PFSK-1 (cell line): ENCODE measurements around the gene ZC3H12A.

Source experiments
- FOXP2 ChIP-seq: optimal IDR thresholded peaks from 2 replicates; pipeline ENCODE3; 2011; ENCODE audit warnings: borderline replicate concordance, control low read depth, inconsistent platforms; ENCODE audit not compliant: insufficient read depth; ENCODE audit errors: extremely low read length, extremely low read depth
- POLR2AphosphoS5 ChIP-seq: IDR thresholded peaks from 2 replicates; pipeline ENCODE4 v1.6.1; 2012; ENCODE audit warnings: low read depth, mild to moderate bottlenecking, control low read depth, low read length, moderate library complexity
- REST ChIP-seq, 2 experiments: IDR thresholded peaks; 2 replicates each; pipeline versions ENCODE4 v1.6.1 to v1.8.0; 2011 to 2012; ENCODE audit warnings: low read depth in 2 of 2, low read length in 2 of 2, control low read depth in 1 of 2, inconsistent platforms in 1 of 2, mild to moderate bottlenecking in 1 of 2, moderate library complexity in 1 of 2; ENCODE audit not compliant: insufficient read depth in 1 of 2
- SIN3A ChIP-seq: IDR thresholded peaks from 2 replicates; pipeline ENCODE4 v1.6.1; 2012; ENCODE audit warnings: mild to moderate bottlenecking, low read length, moderate library complexity, borderline replicate concordance; ENCODE audit not compliant: insufficient read depth
- TAF1 ChIP-seq: IDR thresholded peaks from 2 replicates; pipeline ENCODE4 v1.6.1; 2012; ENCODE audit warnings: low read length, control low read depth, borderline replicate concordance; ENCODE audit not compliant: insufficient read depth

ZC3H12A gene

GRCh38 chr1:37497832-37498231 is 23.5 kb downstream of the ZC3H12A start:
- no peak for TF ChIP-seq REST (IDR thresholded peaks at IDR 0.05; ENCODE audit: insufficient read depth in 1 of 2, low read depth in 2 of 2, low read length in 2 of 2)
- no peak for TF ChIP-seq TAF1
- TF ChIP-seq SIN3A, result no peak
- TF ChIP-seq POLR2AphosphoS5, result no peak
- TF ChIP-seq FOXP2, result no peak

GRCh38 chr1:37498872-37499617 is 24.7 kb downstream of the ZC3H12A start:
- TF ChIP-seq POLR2AphosphoS5 (no peak), SIN3A (no peak), TAF1 (no peak), FOXP2 (no peak), REST (IDR thresholded peaks at IDR 0.05; ENCODE audit: insufficient read depth in 1 of 2, low read depth in 2 of 2, low read length in 2 of 2) (no peak)

GRCh38 chr1:37501661-37502060 is 27.3 kb downstream of the ZC3H12A start:
- TF ChIP-seq POLR2AphosphoS5, result no peak
- TF ChIP-seq REST (IDR thresholded peaks at IDR 0.05; ENCODE audit: insufficient read depth in 1 of 2, low read depth in 2 of 2, low read length in 2 of 2), result no peak
- no peak for TF ChIP-seq TAF1
- TF ChIP-seq SIN3A, result no peak
- TF ChIP-seq FOXP2, result no peak

GRCh38 chr1:37502104-37502503 is 27.7 kb downstream of the ZC3H12A start:
- TF ChIP-seq TAF1 (no peak), SIN3A (no peak), POLR2AphosphoS5 (no peak), REST (IDR thresholded peaks at IDR 0.05; ENCODE audit: insufficient read depth in 1 of 2, low read depth in 2 of 2, low read length in 2 of 2) (no peak), FOXP2 (no peak)
